Fibroblast of skin of right quadriceps (primary cell): ENCODE measurements around the gene PIRT.

ENCODE experiments used
- DNase-seq: peaks from one replicate; pipeline ENCODE4 v3.0.0-alpha.2; 2013

The PIRT gene

DNA sequence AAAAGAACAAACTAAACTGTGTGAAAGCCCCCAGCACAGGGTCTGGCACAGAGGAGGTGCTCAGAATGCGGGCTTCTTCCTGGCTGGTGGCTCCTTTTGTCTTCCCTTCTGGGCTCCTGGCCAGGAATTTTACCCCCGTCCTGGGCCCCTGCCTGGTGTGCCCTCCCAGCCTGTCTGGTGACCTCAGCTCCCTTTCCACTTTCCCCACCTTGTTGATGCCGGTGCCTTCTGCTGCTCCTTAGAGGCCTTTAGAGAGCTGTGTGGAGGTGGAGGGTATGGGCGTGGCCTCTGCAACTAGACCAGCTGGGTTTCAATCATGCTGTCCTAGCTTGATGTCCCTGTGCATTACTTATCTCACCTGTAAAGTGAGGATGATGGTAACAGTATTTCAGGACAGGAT, 16.8 kb downstream of the PIRT start:
- DNase-seq: no peak

- no peak for DNase-seq
These were observed 22.6 kb downstream of the PIRT start for GRCh38 chr17:10815319-10815718.

- DNase-seq: no peak
These were observed 23.8 kb downstream of the PIRT start for GRCh38 chr17:10814075-10814474.

GRCh38 chr17:10812674-10813073, 25.2 kb downstream of the PIRT start:
- no peak for DNase-seq

DNA sequence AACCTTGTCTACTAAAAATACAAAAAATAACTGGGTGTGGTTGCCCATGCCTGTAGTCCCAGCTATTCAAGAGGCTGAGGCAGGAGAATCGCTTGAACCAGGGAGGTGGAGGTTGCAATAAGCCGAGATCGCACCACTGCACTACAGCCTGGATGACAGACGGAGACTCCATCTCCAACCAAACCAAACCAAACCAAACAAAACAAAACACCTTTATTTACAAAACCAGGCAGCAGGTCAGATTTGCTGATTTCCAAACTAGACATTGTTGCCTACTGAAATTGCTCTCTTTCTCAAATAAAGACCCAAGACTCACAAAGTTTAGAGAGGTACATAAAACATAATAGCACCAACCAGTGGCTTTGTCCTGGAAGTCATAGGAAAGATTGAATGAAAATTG, 28.3 kb downstream of the PIRT start:
- no peak for DNase-seq

GRCh38 chr17:10807704-10808128, 30.2 kb downstream of the PIRT start:
- DNase-seq: no peak

GRCh38 chr17:10806545-10807262, 31.2 kb downstream of the PIRT start:
- no peak for DNase-seq

DNA sequence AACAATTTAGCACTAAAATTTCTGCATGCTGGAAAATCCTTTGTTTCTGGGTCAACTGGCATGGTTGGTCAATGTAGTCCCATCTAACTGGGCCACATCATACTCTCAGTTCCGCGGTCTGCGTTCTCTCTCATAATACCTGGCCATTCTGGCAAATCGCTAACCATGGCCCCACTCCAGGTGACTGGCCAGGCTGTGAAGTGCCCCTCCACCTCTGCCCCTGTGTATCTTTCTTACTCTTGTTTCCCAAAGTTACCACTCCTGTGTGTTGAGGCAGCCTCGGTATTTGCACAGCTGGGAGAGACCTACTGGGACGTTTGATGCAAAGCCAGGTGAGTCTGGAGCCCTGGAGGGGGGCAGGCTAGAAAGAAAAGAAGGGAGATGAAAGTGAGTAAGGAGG, 32.0 kb downstream of the PIRT start:
- no peak for DNase-seq

GRCh38 chr17:10804546-10804945, 33.3 kb downstream of the PIRT start:
- no peak for DNase-seq

- no peak for DNase-seq
These were observed 33.9 kb downstream of the PIRT start, which contains the start of gene TMEM238L for GRCh38 chr17:10803830-10804475. TSS of gene TMEM238L (minus strand) at chr17:10804099. CDS start at chr17:10803963, 136 bp downstream.

GRCh38 chr17:10803350-10803749, 34.5 kb downstream of the PIRT start:
- DNase-seq: no peak

DNA sequence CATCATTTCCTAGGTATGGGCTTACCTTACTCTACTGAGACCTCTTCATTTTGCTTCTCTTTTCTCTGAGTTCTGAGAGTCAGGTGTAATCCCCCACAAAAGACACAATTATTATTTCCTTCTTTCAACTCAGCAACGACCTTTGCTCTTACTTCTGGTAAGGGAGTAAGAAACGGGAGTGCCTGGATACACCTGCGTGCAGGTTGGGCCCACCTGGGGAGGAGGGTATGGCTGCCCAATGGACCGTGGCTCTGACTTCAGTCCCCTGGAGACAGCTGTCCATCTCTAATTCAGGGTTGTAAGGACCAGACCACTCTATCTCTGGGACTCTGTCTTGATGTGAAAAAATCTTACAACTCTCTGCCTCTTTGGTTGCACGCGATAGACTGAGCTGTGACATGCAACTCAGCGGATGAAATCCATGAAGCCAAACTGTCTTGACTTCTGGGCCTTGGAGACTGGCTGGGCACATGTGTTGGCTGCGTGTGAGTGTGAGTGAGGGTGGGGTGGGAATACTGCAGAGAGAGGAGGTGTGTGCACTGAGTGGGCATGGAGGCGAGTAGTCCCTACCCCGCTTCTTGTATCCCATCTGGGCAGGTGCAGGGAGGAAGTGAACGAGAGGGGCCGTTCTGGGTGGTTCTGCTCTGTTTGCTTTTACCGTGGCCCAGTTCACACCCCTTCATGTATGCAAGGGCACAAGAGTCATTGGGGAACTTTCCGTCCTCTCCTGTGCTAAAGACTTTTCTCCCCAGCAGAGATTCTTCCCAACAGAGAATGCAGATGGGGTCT, 35.2 kb downstream of the PIRT start:
- no peak for DNase-seq

DNA sequence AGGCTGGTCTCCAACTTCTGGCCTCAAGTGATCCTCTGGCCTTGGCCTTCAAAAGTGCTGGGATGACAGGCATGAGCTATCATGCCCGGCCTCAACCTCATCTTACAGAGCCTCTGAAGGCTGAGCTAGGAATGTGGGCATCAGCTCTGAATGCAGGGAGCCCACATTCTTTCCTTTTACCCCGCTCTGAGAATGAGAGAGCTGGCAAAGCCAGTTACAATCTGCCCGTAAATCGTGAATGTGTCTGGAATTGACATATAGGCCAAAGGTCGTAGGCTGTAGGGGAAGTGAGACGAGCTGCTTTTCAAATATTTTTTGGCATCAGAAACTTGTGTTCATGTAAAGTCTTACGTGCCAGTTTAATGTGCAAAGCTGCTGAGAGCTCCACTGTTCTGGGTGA, 38.5 kb downstream of the PIRT start:
- no peak for DNase-seq

- DNase-seq: no peak
These were observed 39.0 kb downstream of the PIRT start for GRCh38 chr17:10798910-10799309.

- DNase-seq: no peak
These were observed 39.5 kb downstream of the PIRT start for GRCh38 chr17:10798332-10798749.

DNA sequence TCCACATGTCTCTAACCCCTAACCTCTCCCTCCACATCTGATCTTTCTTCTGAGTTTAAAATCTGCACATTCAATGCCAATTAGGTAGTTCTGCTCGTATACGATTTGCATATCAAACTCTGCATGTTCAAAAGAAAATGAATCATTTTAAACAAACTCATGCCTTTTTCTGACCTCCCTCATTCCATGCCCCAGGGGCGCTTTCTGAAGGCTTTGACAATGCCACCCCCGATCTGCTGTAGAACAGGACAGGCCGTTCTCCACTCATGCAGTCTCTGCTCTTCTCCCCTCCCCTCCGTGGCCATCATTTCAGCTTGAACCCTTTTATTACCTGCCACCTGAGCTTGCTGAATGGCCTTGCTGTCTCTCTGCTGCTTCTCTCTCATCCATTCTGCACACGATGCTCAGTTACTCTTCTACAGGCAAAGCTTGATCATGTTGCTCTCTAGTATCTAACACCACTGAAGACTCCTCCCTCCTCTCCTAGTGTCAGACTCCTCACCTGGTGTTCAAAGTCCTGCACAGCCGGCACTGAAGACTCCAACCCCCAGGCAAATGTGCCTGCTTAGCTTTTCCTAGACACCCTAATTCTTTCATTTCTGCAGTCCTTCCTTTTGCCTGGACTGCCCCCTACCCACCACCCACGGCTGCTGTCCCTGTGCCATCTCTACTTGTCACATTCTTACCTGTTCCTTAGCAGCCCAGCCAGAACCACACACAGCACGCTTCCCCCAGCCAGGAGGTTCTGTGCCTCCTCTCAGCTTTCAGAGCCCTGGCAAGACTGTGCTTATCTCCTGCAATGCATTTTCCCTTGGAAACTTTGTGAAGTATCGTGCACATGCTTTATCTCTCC, 40.2 kb downstream of the PIRT start:
- no peak for DNase-seq

- DNase-seq: no peak
These were observed 44.1 kb downstream of the PIRT start for GRCh38 chr17:10793816-10794215.

GRCh38 chr17:10793256-10793655, 44.6 kb downstream of the PIRT start:
- DNase-seq: no peak

DNA sequence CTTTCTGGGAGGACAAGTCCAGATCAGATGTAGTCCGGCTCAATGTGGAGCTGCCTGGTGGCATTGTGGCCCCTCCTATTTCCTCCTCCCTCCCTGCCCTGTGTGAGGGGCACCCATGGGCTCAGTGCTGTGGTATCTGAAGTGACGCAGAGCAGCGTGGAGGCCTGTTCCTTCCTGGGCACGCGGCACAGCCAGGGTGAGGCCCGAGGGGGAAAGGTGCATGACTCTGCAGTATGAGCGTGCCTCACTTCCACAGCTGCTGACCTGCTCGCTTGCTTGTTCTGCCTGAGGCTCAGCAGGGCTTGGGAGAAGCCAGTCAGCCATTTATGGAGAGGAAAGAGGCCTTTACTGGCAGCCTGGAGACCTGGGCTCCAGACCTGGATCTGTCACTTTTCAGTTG, 45.7 kb downstream of the PIRT start:
- no peak for DNase-seq

DNA sequence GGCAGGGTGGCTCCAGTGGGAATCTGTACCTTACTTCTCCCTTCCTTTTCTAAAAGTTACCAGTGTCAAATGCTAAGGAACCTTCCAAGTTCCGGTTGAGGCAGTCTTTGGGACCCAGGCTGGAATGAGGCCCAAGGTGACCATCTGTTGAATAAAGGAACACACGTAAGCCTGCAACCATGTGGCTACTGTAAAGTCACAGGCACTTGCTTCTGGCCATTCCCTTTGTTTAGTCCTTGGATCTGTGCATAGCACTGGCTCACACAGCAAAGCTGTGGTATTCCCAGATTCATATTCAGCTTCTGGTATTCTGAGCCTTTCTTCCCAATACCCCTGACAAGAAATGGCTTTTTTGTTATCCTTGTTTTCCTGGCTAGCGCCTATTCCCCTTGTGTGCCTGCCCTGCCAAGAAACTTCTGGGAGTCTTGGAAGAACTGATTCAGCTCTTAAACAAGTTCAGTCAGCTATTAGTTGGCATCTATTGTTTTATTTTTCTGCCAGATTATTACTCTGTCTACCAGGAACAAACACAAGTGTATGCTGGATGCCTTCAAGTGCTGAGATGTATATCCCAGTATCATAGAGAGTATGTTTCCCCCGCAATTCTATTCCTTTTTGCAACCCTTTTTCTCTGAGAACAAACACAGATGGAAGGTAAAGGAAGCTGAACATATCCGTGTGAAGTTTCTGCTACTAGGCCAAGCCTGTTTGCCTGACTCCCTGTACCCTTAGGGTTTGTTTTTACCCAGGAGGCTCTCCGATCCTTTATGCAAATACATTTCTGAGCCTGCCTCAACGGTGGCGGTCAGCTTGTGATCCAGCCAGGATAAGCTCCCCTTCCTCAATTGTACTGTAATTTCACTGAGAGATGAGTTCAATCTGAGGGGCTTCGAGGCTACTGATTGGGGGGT, 47.1 kb downstream of the PIRT start:
- no peak for DNase-seq

DNA sequence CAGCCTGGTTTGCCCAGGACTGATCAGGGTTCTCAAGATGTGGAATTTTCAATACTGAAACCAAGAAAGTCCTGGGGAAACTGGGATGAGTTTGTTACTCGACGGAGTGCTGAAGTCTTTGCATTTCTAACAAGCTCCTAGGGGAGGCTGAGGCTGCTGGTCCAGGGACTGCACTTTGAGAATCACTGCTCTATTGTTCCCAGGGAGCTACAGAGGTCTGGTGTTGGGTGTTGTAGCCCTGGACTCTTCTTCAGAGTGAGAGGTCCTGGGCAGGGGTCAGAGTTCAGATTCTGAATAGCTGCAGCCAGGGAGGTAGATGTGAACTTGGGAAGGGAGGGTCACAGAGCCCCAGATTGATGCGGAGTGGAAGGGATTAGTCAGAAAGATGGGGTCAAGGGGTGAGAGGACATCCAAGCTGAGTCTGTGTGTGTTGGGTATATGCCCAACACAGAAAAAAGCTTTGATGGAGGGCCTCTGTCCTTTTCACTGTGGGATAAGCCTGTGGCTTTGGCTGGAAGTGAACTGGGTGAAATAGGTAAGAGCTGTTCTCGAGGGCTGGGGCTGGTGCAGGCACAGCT, 48.1 kb downstream of the PIRT start:
- DNase-seq: no peak
